GM12878 (cell line): ENCODE data around the gene PLA2G5. TPM values are rescaled to one million over a fixed set of nuclear protein-coding genes. Genes with fewer than 3 reads are reported as not detected.

Source experiments
- ATAC-seq: fragments of 200-7000 bp; cut with Tn5 transposase; 3 replicates; pipeline ENCODE4 v1.9.1; 2020; ENCODE audit warnings: mild to moderate bottlenecking, moderate library complexity
- BruUV-seq: library from RNA; stranded (reverse); fragments of 400-500 nt; replicated peaks from 2 replicates; lab custom pipeline; 2021; lab: Mats Ljungman, UMichigan
- CTCF ChIA-PET: fragments of 300-600 bp; sonication (Branson Sonifier 250); formaldehyde crosslinking; extraction: SDS; loops from one replicate; lab custom pipeline; 2021; ENCODE audit warnings: inconsistent platforms; lab: Yijun Ruan, JAX
- POLR2A ChIA-PET: fragments of 350-600 bp; formaldehyde crosslinking; extraction: SDS; loops from one replicate; lab custom pipeline; 2021; ENCODE audit warnings: inconsistent platforms; lab: Charles Lee
- RAD21 ChIA-PET: fragments of 300-600 bp; sonication (Branson Sonifier 250); formaldehyde crosslinking; loops from one replicate; lab custom pipeline; 2023; ENCODE audit warnings: antibody characterized with exemption; ENCODE audit not compliant: unreplicated experiment; lab: Charles Lee
- SMC1A ChIA-PET: fragments of 300-600 bp; sonication (Branson Sonifier 250); formaldehyde crosslinking; loops from one replicate; lab custom pipeline; 2023; ENCODE audit not compliant: unreplicated experiment, uncharacterized antibody; lab: Charles Lee
- DNase-seq: peaks from one replicate; pipeline ENCODE4 v3.0.0-alpha.2; 2011; ENCODE audit warnings: low read depth, low spot score
- FAIRE-seq: peaks from 3 replicates; lab custom pipeline; 2011; peaks lifted over from hg19 to GRCh38; lab: Jason Lieb, UNC
- H2AFZ ChIP-seq: 2 replicates; pipeline ENCODE4 v1.6.0; 2011; ENCODE audit warnings: low read depth, low read length, control low read depth; ENCODE audit not compliant: control insufficient read depth
- H3K27ac ChIP-seq: 2 replicates; pipeline ENCODE4 v1.5.1; 2011; ENCODE audit warnings: control low read depth; ENCODE audit not compliant: control insufficient read depth, insufficient read depth
- H3K27me3 ChIP-seq, 2 experiments: replicated peaks in 1 of 2; 2 replicates each; pipeline versions ENCODE4 v1.6.0 to v1.6.1; 2011; ENCODE audit warnings: low read length in 1 of 2; ENCODE audit not compliant: control insufficient read depth in 2 of 2, insufficient read depth in 2 of 2
- H3K36me3 ChIP-seq, 2 experiments: 2 replicates each; pipeline ENCODE4 v1.5.1; 2011; ENCODE audit warnings: low read length in 1 of 2; ENCODE audit not compliant: control insufficient read depth in 2 of 2, insufficient read depth in 2 of 2
- H3K4me1 ChIP-seq: 2 replicates; pipeline ENCODE4 v1.6.1; 2011; ENCODE audit warnings: mild to moderate bottlenecking, low read length, moderate library complexity, mixed read lengths; ENCODE audit not compliant: control insufficient read depth, insufficient read depth
- H3K4me2 ChIP-seq: 2 replicates; pipeline ENCODE4 v1.6.0; 2011; ENCODE audit warnings: control low read depth; ENCODE audit not compliant: control insufficient read depth, insufficient read depth
- H3K4me3 ChIP-seq: fragments of 200-600 bp; sonication (generic); 2 replicates; pipeline ENCODE4 v1.5.1; 2016
- H3K79me2 ChIP-seq: 2 replicates; pipeline ENCODE4 v1.6.0; 2011; ENCODE audit warnings: low read length; ENCODE audit not compliant: control insufficient read depth, insufficient read depth
- H3K9ac ChIP-seq: 2 replicates; pipeline ENCODE4 v1.8.0; 2011; ENCODE audit warnings: low read length, control low read depth, mixed read lengths; ENCODE audit not compliant: control insufficient read depth, insufficient read depth
- H3K9me3 ChIP-seq: replicated peaks from 3 replicates; pipeline ENCODE4 v1.5.1; 2011; ENCODE audit warnings: mild to moderate bottlenecking, low read length; ENCODE audit not compliant: control insufficient read depth, insufficient read depth
- H4K20me1 ChIP-seq: 2 replicates; pipeline ENCODE4 v1.6.0; 2011; ENCODE audit not compliant: control insufficient read depth, insufficient read depth
- ASH2L ChIP-seq: fragments of 300-600, 200-600 bp; sonication (generic); IDR thresholded peaks from 2 replicates; pipeline ENCODE4 v1.6.1; 2017; ENCODE audit warnings: low read depth, mild to moderate bottlenecking, borderline replicate concordance
- CHD2 ChIP-seq: IDR thresholded peaks from 2 replicates; pipeline ENCODE4 v1.6.1; 2011; ENCODE audit warnings: low read depth, low read length, improper control_type of control experiment, borderline replicate concordance
- ETV6 ChIP-seq, 2 experiments: fragments of 450-650 bp in 1 of 2; IDR thresholded peaks in 1 of 2; conservative IDR thresholded peaks in 1 of 2; 2 replicates each; pipeline ENCODE4 v1.6.1; 2014; ENCODE audit warnings: antibody characterized with exemption in 1 of 2, borderline replicate concordance in 1 of 2, low read depth in 1 of 2, mild to moderate bottlenecking in 1 of 2, moderate library complexity in 1 of 2
- EZH2 ChIP-seq: IDR thresholded peaks from 2 replicates; pipeline ENCODE4 v1.6.1; 2012; ENCODE audit warnings: low read depth, mild to moderate bottlenecking, control low read depth, inconsistent platforms, low read length, borderline replicate concordance; ENCODE audit not compliant: control insufficient read depth
- IRF4 ChIP-seq: IDR thresholded peaks from 2 replicates; pipeline ENCODE4 v1.6.1; 2011; ENCODE audit warnings: low read depth, low read length
- KDM1A ChIP-seq: fragments of 200-600 bp; sonication (generic); IDR thresholded peaks from 2 replicates; pipeline ENCODE4 v1.6.1; 2016; ENCODE audit warnings: borderline replicate concordance
- NFIC ChIP-seq: IDR thresholded peaks from 2 replicates; pipeline ENCODE4 v1.6.1; 2012; ENCODE audit warnings: low read depth, mild to moderate bottlenecking, inconsistent platforms, low read length, moderate library complexity
- NR2F1 ChIP-seq: fragments of 450-650 bp; conservative IDR thresholded peaks from 2 replicates; pipeline ENCODE4 v1.6.1; 2017; ENCODE audit warnings: mild to moderate bottlenecking
- RAD21 ChIP-seq: IDR thresholded peaks from 2 replicates; pipeline ENCODE4 v1.6.1; 2011; ENCODE audit warnings: mild to moderate bottlenecking, low read depth, low read length, moderate library complexity; ENCODE audit not compliant: insufficient read depth
- RUNX3 ChIP-seq: IDR thresholded peaks from 2 replicates; pipeline ENCODE4 v1.6.1; 2012; ENCODE audit warnings: low read length, inconsistent platforms
- SMARCA5 ChIP-seq: fragments of 450-650 bp; IDR thresholded peaks from 2 replicates; pipeline ENCODE4 v1.6.1; 2017; ENCODE audit warnings: mild to moderate bottlenecking
- ZZZ3 ChIP-seq: IDR thresholded peaks from 2 replicates; pipeline ENCODE4 v1.6.1; 2011; ENCODE audit warnings: low read depth; ENCODE audit not compliant: control insufficient read depth, insufficient read length
- WGBS: methylation state at CpG from one replicate; pipeline ENCODE4 v1.1.6; 2016; ENCODE audit warnings: low lambda C conversion rate; ENCODE audit not compliant: insufficient replicate concordance, insufficient coverage; ENCODE audit errors: missing lambda C conversion rate; 5-methylcytosine and 5-hydroxymethylcytosine counted together
- in situ Hi-C: fragments of 300-500 bp; cut with MboI; formaldehyde crosslinking; loops from 9 replicates; pipeline ENCODE4 v1.14.3; 2018; ENCODE audit warnings: mixed read lengths
- intact Hi-C: fragments of 100-400 bp; cut with micrococcal nuclease; formaldehyde crosslinking; loops from one replicate; pipeline ENCODE4 v1.14.2; 2022; ENCODE audit not compliant: unreplicated experiment
- polyA plus RNA-seq, 11 experiments: library from polyadenylated mRNA; depleted of rRNA in 4 of 11; unstranded in 6 of 11; stranded (reverse) in 5 of 11; fragments of >200 nt; fragmentation: Nextera tagmentation in 4 of 11; fragmentation: Illumina TruSeq in 1 of 11; extraction: Ambion mirVana in 4 of 11; extraction: Trizol in 1 of 11; gene quantifications; 1 replicate in 1 of 11; 2 replicates in 10 of 11; pipeline versions ENCODE4 v1.2.1 to v1.2.3, GENCODE V29; 2011 to 2016; ENCODE audit warnings: inconsistent platforms in 2 of 11, missing spikeins in 2 of 11, low read depth in 1 of 11
- total RNA-seq, 4 experiments: library from RNA; depleted of rRNA in 3 of 4; stranded (reverse); fragments of >200 nt in 3 of 4; fragmentation: Illumina TruSeq in 1 of 4; extraction: Trizol in 1 of 4; gene quantifications; 2 replicates each; pipeline versions ENCODE4 v1.2.1 to v1.2.3, GENCODE V29; 2013 to 2021
- TF ChIP-seq, protein P1 (sequence below): IDR thresholded peaks from 2 replicates; pipeline ENCODE4 v1.6.1; 2012; ENCODE audit warnings: low read length, inconsistent platforms
- TF ChIP-seq, protein P2 (sequence below): IDR thresholded peaks from 2 replicates; pipeline ENCODE4 v1.6.1; 2012; ENCODE audit warnings: low read depth, low read length, improper control_type of control experiment
- TF ChIP-seq, protein P3 (sequence below): IDR thresholded peaks from 2 replicates; pipeline ENCODE4 v1.6.1; 2011; ENCODE audit warnings: mild to moderate bottlenecking, low read depth, low read length, moderate library complexity; ENCODE audit not compliant: insufficient replicate concordance
- TF ChIP-seq, protein P4 (sequence below): IDR thresholded peaks from 2 replicates; pipeline ENCODE4 v1.6.1; 2011; ENCODE audit warnings: borderline replicate concordance, low read depth, mild to moderate bottlenecking, moderate library complexity, mixed read lengths, low read length; ENCODE audit not compliant: insufficient read depth; ENCODE audit errors: extremely low read length
- TF ChIP-seq, protein P5 (sequence below): fragments of 450-650 bp; IDR thresholded peaks from 2 replicates; pipeline ENCODE4 v1.6.1; 2014; ENCODE audit warnings: mild to moderate bottlenecking
- TF ChIP-seq, protein P6 (sequence below): IDR thresholded peaks from 2 replicates; pipeline ENCODE4 v1.6.1; 2012; ENCODE audit warnings: low read depth, low read length, improper control_type of control experiment

The PLA2G5 gene
- total and polyA plus RNA-seq, 10 of the 15 experiments (the other 5 are each of a cell fraction or from before 2014, with no cell fraction given) = 0.10 to 0.19 (median 0.17) TPM; not detected in 7

DNA sequence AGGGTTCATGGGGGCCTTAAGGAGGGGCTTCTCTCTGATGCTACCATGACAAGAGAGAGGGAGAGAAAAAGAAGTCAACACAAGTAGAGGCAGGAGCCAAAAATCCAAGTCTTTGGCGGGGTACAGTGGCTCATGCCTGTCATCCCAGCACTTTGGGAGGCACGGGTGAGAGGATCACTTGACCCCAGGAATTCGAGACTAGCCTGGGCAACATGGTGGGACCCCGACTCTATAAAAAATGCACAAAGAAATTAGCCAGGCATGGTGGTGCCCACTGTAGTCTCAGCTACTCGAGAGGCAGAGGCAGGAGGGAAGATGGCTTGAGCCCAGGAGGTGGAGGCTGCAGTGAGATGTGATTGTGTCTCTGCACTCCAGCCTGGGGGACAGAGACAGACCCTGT is 8.7 kb downstream of the PLA2G5 start:
- Histone ChIP-seq H3K27me3 (no peaks in the 10 kb centered on the region), H3K4me2 (peak overlapping the region; percentile 19), H3K27ac (peak overlapping the region; percentile 35; the same call in 1 of the 2 replicates), H3K79me2 (no peaks in the 10 kb centered on the region), H3K4me3 (no peak overlapping the region), H3K36me3 (no peaks in the 10 kb centered on the region), H3K9ac (no peak overlapping the region), H2AFZ (no peak overlapping the region; the same call in 1 of the 2 replicates), H4K20me1 (no peaks in the 10 kb centered on the region), H3K9me3 (no peaks in the 10 kb centered on the region), H3K4me1 (peaks cover 45% of the 10 kb centered on the region)
- intact Hi-C loops (no loop called here), in situ Hi-C loops (no loop called here)
- ATAC-seq (no peak), FAIRE-seq (no peak), DNase-seq (no peak)
- WGBS = 64% methylated on average over 5 of the region's 5 CpGs
- POLR2A ChIA-PET = interaction anchor here (0.6 to 2.6 kb wide), 6 partner anchors 12 to 664 kb away, joined by 3 to 11 read pairs (median 4); no protein-coding TSS in a partner anchor
- RAD21 ChIA-PET = interaction anchor here (1.2 to 3.1 kb wide), 4 partner anchors 20 to 104 kb away, joined by 3 to 15 read pairs (median 5); no protein-coding TSS in a partner anchor
- CTCF ChIA-PET = interaction anchor here (0.7 to 3.7 kb wide), 7 partner anchors 8 to 195 kb away, joined by 3 to 17 read pairs (median 5); no protein-coding TSS in a partner anchor
- SMC1A ChIA-PET = interaction anchor here (0.8 to 4.1 kb wide), 7 partner anchors 10 to 159 kb away, joined by 3 to 27 read pairs (median 4); no protein-coding TSS in a partner anchor
- BruUV-seq = no TSS peak
- TF ChIP-seq, protein P1, sequence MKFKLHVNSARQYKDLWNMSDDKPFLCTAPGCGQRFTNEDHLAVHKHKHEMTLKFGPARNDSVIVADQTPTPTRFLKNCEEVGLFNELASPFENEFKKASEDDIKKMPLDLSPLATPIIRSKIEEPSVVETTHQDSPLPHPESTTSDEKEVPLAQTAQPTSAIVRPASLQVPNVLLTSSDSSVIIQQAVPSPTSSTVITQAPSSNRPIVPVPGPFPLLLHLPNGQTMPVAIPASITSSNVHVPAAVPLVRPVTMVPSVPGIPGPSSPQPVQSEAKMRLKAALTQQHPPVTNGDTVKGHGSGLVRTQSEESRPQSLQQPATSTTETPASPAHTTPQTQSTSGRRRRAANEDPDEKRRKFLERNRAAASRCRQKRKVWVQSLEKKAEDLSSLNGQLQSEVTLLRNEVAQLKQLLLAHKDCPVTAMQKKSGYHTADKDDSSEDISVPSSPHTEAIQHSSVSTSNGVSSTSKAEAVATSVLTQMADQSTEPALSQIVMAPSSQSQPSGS = no peak
- TF ChIP-seq ETV6 (conservative IDR thresholded peaks at IDR 0.05 in 1 of 2, IDR thresholded peaks at IDR 0.05 in 1 of 2; ENCODE audit: borderline replicate concordance in 1 of 2, low read depth in 1 of 2) (no peak), ZZZ3 (no peak), SMARCA5 (no peak), RAD21 (no peak), ASH2L (no peak), RUNX3 (no peak), IRF4 (no peak), KDM1A (no peak), NR2F1 (no peak), NFIC (no peak), CHD2 (no peak), EZH2 (no peak)
- TF ChIP-seq, protein P2, sequence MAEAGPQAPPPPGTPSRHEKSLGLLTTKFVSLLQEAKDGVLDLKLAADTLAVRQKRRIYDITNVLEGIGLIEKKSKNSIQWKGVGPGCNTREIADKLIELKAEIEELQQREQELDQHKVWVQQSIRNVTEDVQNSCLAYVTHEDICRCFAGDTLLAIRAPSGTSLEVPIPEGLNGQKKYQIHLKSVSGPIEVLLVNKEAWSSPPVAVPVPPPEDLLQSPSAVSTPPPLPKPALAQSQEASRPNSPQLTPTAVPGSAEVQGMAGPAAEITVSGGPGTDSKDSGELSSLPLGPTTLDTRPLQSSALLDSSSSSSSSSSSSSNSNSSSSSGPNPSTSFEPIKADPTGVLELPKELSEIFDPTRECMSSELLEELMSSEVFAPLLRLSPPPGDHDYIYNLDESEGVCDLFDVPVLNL = no peak
- TF ChIP-seq, protein P3, sequence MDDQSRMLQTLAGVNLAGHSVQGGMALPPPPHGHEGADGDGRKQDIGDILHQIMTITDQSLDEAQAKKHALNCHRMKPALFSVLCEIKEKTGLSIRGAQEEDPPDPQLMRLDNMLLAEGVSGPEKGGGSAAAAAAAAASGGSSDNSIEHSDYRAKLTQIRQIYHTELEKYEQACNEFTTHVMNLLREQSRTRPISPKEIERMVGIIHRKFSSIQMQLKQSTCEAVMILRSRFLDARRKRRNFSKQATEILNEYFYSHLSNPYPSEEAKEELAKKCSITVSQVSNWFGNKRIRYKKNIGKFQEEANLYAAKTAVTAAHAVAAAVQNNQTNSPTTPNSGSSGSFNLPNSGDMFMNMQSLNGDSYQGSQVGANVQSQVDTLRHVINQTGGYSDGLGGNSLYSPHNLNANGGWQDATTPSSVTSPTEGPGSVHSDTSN = no peak
- TF ChIP-seq, protein P4, sequence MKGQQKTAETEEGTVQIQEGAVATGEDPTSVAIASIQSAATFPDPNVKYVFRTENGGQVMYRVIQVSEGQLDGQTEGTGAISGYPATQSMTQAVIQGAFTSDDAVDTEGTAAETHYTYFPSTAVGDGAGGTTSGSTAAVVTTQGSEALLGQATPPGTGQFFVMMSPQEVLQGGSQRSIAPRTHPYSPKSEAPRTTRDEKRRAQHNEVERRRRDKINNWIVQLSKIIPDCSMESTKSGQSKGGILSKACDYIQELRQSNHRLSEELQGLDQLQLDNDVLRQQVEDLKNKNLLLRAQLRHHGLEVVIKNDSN = no peak
- TF ChIP-seq, protein P5, sequence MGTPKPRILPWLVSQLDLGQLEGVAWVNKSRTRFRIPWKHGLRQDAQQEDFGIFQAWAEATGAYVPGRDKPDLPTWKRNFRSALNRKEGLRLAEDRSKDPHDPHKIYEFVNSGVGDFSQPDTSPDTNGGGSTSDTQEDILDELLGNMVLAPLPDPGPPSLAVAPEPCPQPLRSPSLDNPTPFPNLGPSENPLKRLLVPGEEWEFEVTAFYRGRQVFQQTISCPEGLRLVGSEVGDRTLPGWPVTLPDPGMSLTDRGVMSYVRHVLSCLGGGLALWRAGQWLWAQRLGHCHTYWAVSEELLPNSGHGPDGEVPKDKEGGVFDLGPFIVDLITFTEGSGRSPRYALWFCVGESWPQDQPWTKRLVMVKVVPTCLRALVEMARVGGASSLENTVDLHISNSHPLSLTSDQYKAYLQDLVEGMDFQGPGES = no peak
- TF ChIP-seq, protein P6, sequence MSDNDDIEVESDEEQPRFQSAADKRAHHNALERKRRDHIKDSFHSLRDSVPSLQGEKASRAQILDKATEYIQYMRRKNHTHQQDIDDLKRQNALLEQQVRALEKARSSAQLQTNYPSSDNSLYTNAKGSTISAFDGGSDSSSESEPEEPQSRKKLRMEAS = no peak
